ENCODE measurements around the gene STRN. TPM values are rescaled to one million over a fixed set of nuclear protein-coding genes. Genes with fewer than 3 reads are reported as not detected.

The STRN gene
- total and polyA plus RNA-seq, 10 of the 15 experiments (the other 5 are each of a cell fraction or from before 2014, with no cell fraction given), result 1.00 to 19.2 (median 9.1) TPM

DNA sequence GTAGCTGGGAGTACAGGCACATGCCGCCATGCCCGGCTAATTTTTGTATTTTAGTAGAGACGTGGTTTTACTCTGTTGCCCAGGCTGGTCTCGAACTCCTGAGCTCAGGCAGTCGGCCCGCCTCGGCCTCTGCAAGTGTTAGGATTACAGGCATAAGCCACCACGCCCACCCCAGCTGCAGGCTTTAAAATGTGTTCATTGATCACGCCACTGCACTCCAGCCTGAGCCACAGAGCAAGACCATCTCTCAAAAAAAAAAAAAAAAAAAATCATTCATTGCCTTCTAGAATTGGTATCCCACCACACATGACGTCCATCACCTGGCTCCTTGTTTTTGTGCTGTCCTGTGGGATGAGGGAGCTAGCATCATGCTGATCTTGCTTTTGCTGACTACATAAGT, 142.5 kb downstream of the STRN start:
- no peak for DNase-seq (ENCODE audit: low read depth, low spot score)
- Histone ChIP-seq H3K79me2 (ENCODE audit: control insufficient read depth, insufficient read depth, low read length) (no peaks in the 10 kb centered on the region), H3K9ac (ENCODE audit: control insufficient read depth, insufficient read depth, low read length) (no peak overlapping the region), H3K36me3 (ENCODE audit: control insufficient read depth in 2 of 2, insufficient read depth in 2 of 2, low read length in 1 of 2) (no peaks in the 10 kb centered on the region), H3K4me3 (no peak overlapping the region), H2AFZ (ENCODE audit: control insufficient read depth, low read depth, low read length) (no peak overlapping the region), H3K4me1 (ENCODE audit: control insufficient read depth, insufficient read depth, low read length) (no peaks in the 10 kb centered on the region), H3K4me2 (ENCODE audit: control insufficient read depth, insufficient read depth) (no peak overlapping the region), H3K9me3 (replicated peaks; ENCODE audit: control insufficient read depth, insufficient read depth, low read length) (no peaks in the 10 kb centered on the region), H3K27me3 (replicated peaks in 1 of 2; ENCODE audit: control insufficient read depth in 2 of 2, insufficient read depth in 2 of 2, low read length in 1 of 2) (no peaks in the 10 kb centered on the region), H4K20me1 (ENCODE audit: control insufficient read depth, insufficient read depth) (no peaks in the 10 kb centered on the region), H3K27ac (ENCODE audit: control insufficient read depth, insufficient read depth) (no peak overlapping the region)
- WGBS (ENCODE audit: insufficient coverage, insufficient replicate concordance, low lambda C conversion rate, missing lambda C conversion rate), result 45% methylated on average over 10 of the region's 10 CpGs
- intact Hi-C loops (cut with micrococcal nuclease; ENCODE audit: unreplicated experiment), result no loop called here
- TF ChIP-seq SP1 (IDR thresholded peaks at IDR 0.05; ENCODE audit: low read depth, low read length) (no peak), ETV6 (conservative IDR thresholded peaks at IDR 0.05 in 1 of 2, IDR thresholded peaks at IDR 0.05 in 1 of 2; ENCODE audit: borderline replicate concordance in 1 of 2, low read depth in 1 of 2) (no peak), TCF3 (IDR thresholded peaks at IDR 0.05; ENCODE audit: borderline replicate concordance, insufficient read depth, low read depth, low read length) (no peak)
- no peak for ATAC-seq
- CTCF ChIA-PET, result no interaction called here
- RAD21 ChIA-PET (ENCODE audit: unreplicated experiment), result interaction anchor here (0.6 kb wide), 1 partner anchor 95 kb away, joined by 3 read pairs; no protein-coding TSS in a partner anchor
- BruUV-seq (replicated peaks), result no TSS peak
- SMC1A ChIA-PET (ENCODE audit: uncharacterized antibody, unreplicated experiment), result interaction anchor here (0.6 to 0.8 kb wide), 2 partner anchors 17 to 158 kb away, joined by 3 to 4 read pairs; no protein-coding TSS in a partner anchor
- in situ Hi-C loops (cut with MboI), result no loop called here
- no peak for FAIRE-seq
- POLR2A ChIA-PET, result no interaction called here

DNA sequence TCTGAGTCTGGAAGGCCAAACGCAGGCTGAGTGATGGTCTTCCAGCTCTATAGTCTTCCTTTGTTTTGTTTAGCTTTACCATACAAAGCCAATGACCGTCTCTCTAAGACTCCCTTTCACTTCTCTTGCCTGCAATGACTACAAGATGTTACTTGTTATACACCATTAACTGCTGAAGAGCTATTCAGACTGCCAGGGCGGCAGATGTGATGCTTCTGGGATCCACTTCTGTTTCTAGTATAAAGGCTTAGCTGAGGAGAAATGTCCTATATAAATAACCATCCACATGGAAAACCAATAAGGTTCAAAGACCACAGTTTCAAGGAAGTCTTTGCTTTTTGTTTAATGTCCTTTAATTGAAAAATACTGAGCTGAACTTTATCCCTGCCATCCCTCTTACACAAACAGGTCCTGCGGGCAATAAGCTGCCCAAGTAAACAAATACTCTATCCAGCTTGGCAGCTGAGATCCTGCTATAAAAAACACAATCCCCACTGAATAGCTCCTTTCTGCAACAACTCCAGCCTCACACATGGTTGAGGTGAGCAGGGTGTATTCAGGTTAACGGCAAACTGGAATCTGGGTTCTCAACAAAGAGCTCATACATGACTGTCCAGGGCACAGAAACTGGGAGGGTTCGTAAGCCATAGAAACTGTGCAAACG, 145.3 kb downstream of the STRN start:
- Histone ChIP-seq H2AFZ (ENCODE audit: control insufficient read depth, low read depth, low read length) (no peak overlapping the region), H3K27ac (ENCODE audit: control insufficient read depth, insufficient read depth) (no peak overlapping the region), H3K9me3 (replicated peaks; ENCODE audit: control insufficient read depth, insufficient read depth, low read length) (no peaks in the 10 kb centered on the region), H4K20me1 (ENCODE audit: control insufficient read depth, insufficient read depth) (no peaks in the 10 kb centered on the region), H3K36me3 (ENCODE audit: control insufficient read depth in 2 of 2, insufficient read depth in 2 of 2, low read length in 1 of 2) (no peaks in the 10 kb centered on the region), H3K27me3 (replicated peaks in 1 of 2; ENCODE audit: control insufficient read depth in 2 of 2, insufficient read depth in 2 of 2, low read length in 1 of 2) (peaks cover 0 to 3% of the 10 kb centered on the region in 2 experiments; a peak in 2 of 4 replicates), H3K4me2 (ENCODE audit: control insufficient read depth, insufficient read depth) (no peak overlapping the region), H3K4me3 (no peak overlapping the region), H3K4me1 (ENCODE audit: control insufficient read depth, insufficient read depth, low read length) (no peaks in the 10 kb centered on the region), H3K9ac (ENCODE audit: control insufficient read depth, insufficient read depth, low read length) (no peak overlapping the region), H3K79me2 (ENCODE audit: control insufficient read depth, insufficient read depth, low read length) (no peaks in the 10 kb centered on the region)
- 62% methylated on average over 7 of the region's 7 CpGs for WGBS (ENCODE audit: insufficient coverage, insufficient replicate concordance, low lambda C conversion rate, missing lambda C conversion rate)
- in situ Hi-C loops (cut with MboI) (no loop called here), intact Hi-C loops (cut with micrococcal nuclease; ENCODE audit: unreplicated experiment) (no loop called here)
- no TSS peak for BruUV-seq (replicated peaks)
- FAIRE-seq (no peak), DNase-seq (ENCODE audit: low read depth, low spot score) (no peak), ATAC-seq (no peak)
- SMC1A ChIA-PET (ENCODE audit: uncharacterized antibody, unreplicated experiment), result interaction anchor here (0.6 to 2.9 kb wide), 10 partner anchors 9 to 439 kb away, joined by 3 to 7 read pairs (median 3); no protein-coding TSS in a partner anchor
- CTCF ChIA-PET, result interaction anchor here (0.6 to 4.8 kb wide), 12 partner anchors 10 to 237 kb away, joined by 3 to 36 read pairs (median 4); no protein-coding TSS in a partner anchor
- POLR2A ChIA-PET, result no interaction called here
- RAD21 ChIA-PET (ENCODE audit: unreplicated experiment), result interaction anchor here (1.0 kb wide), 2 partner anchors 7 to 11 kb away, joined by 3 read pairs; no protein-coding TSS in a partner anchor
- TF ChIP-seq, protein P1, sequence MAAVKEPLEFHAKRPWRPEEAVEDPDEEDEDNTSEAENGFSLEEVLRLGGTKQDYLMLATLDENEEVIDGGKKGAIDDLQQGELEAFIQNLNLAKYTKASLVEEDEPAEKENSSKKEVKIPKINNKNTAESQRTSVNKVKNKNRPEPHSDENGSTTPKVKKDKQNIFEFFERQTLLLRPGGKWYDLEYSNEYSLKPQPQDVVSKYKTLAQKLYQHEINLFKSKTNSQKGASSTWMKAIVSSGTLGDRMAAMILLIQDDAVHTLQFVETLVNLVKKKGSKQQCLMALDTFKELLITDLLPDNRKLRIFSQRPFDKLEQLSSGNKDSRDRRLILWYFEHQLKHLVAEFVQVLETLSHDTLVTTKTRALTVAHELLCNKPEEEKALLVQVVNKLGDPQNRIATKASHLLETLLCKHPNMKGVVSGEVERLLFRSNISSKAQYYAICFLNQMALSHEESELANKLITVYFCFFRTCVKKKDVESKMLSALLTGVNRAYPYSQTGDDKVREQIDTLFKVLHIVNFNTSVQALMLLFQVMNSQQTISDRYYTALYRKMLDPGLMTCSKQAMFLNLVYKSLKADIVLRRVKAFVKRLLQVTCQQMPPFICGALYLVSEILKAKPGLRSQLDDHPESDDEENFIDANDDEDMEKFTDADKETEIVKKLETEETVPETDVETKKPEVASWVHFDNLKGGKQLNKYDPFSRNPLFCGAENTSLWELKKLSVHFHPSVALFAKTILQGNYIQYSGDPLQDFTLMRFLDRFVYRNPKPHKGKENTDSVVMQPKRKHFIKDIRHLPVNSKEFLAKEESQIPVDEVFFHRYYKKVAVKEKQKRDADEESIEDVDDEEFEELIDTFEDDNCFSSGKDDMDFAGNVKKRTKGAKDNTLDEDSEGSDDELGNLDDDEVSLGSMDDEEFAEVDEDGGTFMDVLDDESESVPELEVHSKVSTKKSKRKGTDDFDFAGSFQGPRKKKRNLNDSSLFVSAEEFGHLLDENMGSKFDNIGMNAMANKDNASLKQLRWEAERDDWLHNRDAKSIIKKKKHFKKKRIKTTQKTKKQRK (IDR thresholded peaks at IDR 0.05; ENCODE audit: low read depth, low read length), result no peak
- TF ChIP-seq POLR2AphosphoS2 (IDR thresholded peaks at IDR 0.05; ENCODE audit: low read depth, low read length) (no peak), CHD2 (IDR thresholded peaks at IDR 0.05; ENCODE audit: borderline replicate concordance, low read depth, low read length) (no peak), SREBF1 (IDR thresholded peaks at IDR 0.05; ENCODE audit: low read length) (no peak), POLR2AphosphoS5 (IDR thresholded peaks at IDR 0.05; ENCODE audit: low read length) (no peak), STAT1 (conservative IDR thresholded peaks at IDR 0.05) (no peak), NBN (IDR thresholded peaks at IDR 0.05) (no peak), NFXL1 (IDR thresholded peaks at IDR 0.05; ENCODE audit: borderline replicate concordance) (no peak), PAX5 (IDR thresholded peaks at IDR 0.05; ENCODE audit: borderline replicate concordance, low read depth, low read length) (no peak)
- TF ChIP-seq, protein P2, sequence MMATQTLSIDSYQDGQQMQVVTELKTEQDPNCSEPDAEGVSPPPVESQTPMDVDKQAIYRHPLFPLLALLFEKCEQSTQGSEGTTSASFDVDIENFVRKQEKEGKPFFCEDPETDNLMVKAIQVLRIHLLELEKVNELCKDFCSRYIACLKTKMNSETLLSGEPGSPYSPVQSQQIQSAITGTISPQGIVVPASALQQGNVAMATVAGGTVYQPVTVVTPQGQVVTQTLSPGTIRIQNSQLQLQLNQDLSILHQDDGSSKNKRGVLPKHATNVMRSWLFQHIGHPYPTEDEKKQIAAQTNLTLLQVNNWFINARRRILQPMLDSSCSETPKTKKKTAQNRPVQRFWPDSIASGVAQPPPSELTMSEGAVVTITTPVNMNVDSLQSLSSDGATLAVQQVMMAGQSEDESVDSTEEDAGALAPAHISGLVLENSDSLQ (IDR thresholded peaks at IDR 0.05), result no peak

All from GM12878 (cell line).